K562 (cell line): ENCODE measurements around the gene DUOXA2. TPM values are rescaled to one million over a fixed set of nuclear protein-coding genes. Genes with fewer than 3 reads are reported as not detected.

Experiments
- ADNP ChIP-seq: fragments of 200-800 bp; sonication (Bioruptor generic); IDR thresholded peaks from 2 replicates; pipeline ENCODE4 v1.6.1; 2016; ENCODE audit warnings: missing genetic modification characterization, missing compliant biosample characterization
- ARNT ChIP-seq, 2 experiments: fragments of 450-650 bp; IDR thresholded peaks; 2 replicates each; pipeline ENCODE4 v1.6.1; 2016; ENCODE audit warnings: mild to moderate bottlenecking in 1 of 2
- ATF6 ChIP-seq: sonication (generic); formaldehyde crosslinking; IDR thresholded peaks from 2 replicates; pipeline ENCODE4 v1.4.0; 2020; ENCODE audit warnings: mild to moderate bottlenecking, missing genetic modification reagents
- BCLAF1 ChIP-seq, 2 experiments: fragments of 450-650 bp in 1 of 2; IDR thresholded peaks; 2 replicates each; pipeline ENCODE4 v1.6.1; 2011 to 2017; ENCODE audit warnings: low read depth in 2 of 2, antibody characterized with exemption in 1 of 2, borderline replicate concordance in 1 of 2, low read length in 1 of 2, mild to moderate bottlenecking in 1 of 2, mixed read lengths in 1 of 2; ENCODE audit not compliant: control insufficient read depth in 1 of 2
- CBX3 ChIP-seq, 2 experiments: IDR thresholded peaks; 1 replicate in 1 of 2; 2 replicates in 1 of 2; pipeline ENCODE4 v1.6.1; 2012; ENCODE audit warnings: inconsistent platforms in 2 of 2, low read length in 2 of 2, borderline replicate concordance in 1 of 2, control low read depth in 1 of 2
- ETV5 ChIP-seq: sonication (generic); formaldehyde crosslinking; IDR thresholded peaks from 2 replicates; pipeline ENCODE4 v1.4.0; 2020; ENCODE audit warnings: low read depth, mild to moderate bottlenecking, missing genetic modification reagents
- GABPB2 ChIP-seq: fragments of 250-450 bp; sonication (Bioruptor Pico); conservative IDR thresholded peaks from 2 replicates; pipeline ENCODE4 v1.5.1; 2021; ENCODE audit warnings: mild to moderate bottlenecking
- HDAC1 ChIP-seq, 2 experiments: fragments of 450-650 bp; IDR thresholded peaks; 2 replicates each; pipeline ENCODE4 v1.6.1; 2016 to 2017; ENCODE audit warnings: inconsistent platforms in 1 of 2, mild to moderate bottlenecking in 1 of 2, moderate library complexity in 1 of 2
- JUNB ChIP-seq: fragments of 450-650 bp; formaldehyde crosslinking; conservative IDR thresholded peaks from 2 replicates; pipeline ENCODE4 v1.4.0; 2020; ENCODE audit warnings: mild to moderate bottlenecking
- MITF ChIP-seq: IDR thresholded peaks from 2 replicates; pipeline ENCODE4 v1.6.1; 2014; ENCODE audit warnings: antibody characterized with exemption
- MNT ChIP-seq, 2 experiments: fragments of 450-650 bp; conservative IDR thresholded peaks; 2 replicates each; pipeline ENCODE4 v1.6.1; 2017; ENCODE audit warnings: mild to moderate bottlenecking in 2 of 2, moderate library complexity in 2 of 2
- RBM17 ChIP-seq: fragments of 200-400 bp; formaldehyde crosslinking; IDR thresholded peaks from 2 replicates; pipeline ENCODE4 v1.6.1; 2017; ENCODE audit warnings: low read depth, mild to moderate bottlenecking, low read length, borderline replicate concordance
- TBL1XR1 ChIP-seq, 2 experiments: IDR thresholded peaks; 2 replicates each; pipeline ENCODE4 v1.6.1; 2012; ENCODE audit warnings: improper control_type of control experiment in 2 of 2, low read length in 2 of 2, mild to moderate bottlenecking in 1 of 2
- TCF3 ChIP-seq: sonication (generic); formaldehyde crosslinking; IDR thresholded peaks from 2 replicates; pipeline ENCODE4 v1.4.0; 2020; ENCODE audit warnings: mild to moderate bottlenecking, missing genetic modification reagents
- ZNF121 ChIP-seq: sonication (generic); formaldehyde crosslinking; conservative IDR thresholded peaks from 2 replicates; pipeline ENCODE4 v1.8.0; 2022; ENCODE audit warnings: missing genetic modification reagents
- ZNF23 ChIP-seq: fragments of 250-450 bp; sonication (Bioruptor Pico); IDR thresholded peaks from 2 replicates; pipeline ENCODE4 v1.4.0; 2020; ENCODE audit warnings: mild to moderate bottlenecking
- ZNF282 ChIP-seq: sonication (generic); formaldehyde crosslinking; IDR thresholded peaks from 2 replicates; pipeline ENCODE4 v1.8.1; 2023; ENCODE audit warnings: missing genetic modification reagents
- ZNF408 ChIP-seq: fragments of 250-450 bp; sonication (Bioruptor Pico); IDR thresholded peaks from 2 replicates; pipeline ENCODE4 v1.4.0; 2020; ENCODE audit warnings: low read depth, mild to moderate bottlenecking, moderate library complexity
- ZNF444 ChIP-seq: fragments of 250-450 bp; sonication (Bioruptor Pico); IDR thresholded peaks from 2 replicates; pipeline ENCODE4 v1.4.0; 2020; ENCODE audit warnings: mild to moderate bottlenecking, moderate library complexity
- ZNF699 ChIP-seq: fragments of 250-450 bp; sonication (Bioruptor Pico); IDR thresholded peaks from 2 replicates; pipeline ENCODE4 v1.8.0; 2021; ENCODE audit warnings: mild to moderate bottlenecking, moderate library complexity; ENCODE audit not compliant: insufficient replicate concordance
- polyA plus RNA-seq, 8 experiments: library from polyadenylated mRNA; depleted of rRNA in 4 of 8; stranded (reverse) in 5 of 8; unstranded in 3 of 8; fragments of >200 nt; fragmentation: Nextera tagmentation in 2 of 8; fragmentation: Illumina TruSeq in 1 of 8; extraction: Ambion mirVana in 2 of 8; extraction: Trizol in 1 of 8; gene quantifications; 2 replicates each; pipeline versions ENCODE4 v1.2.1 to v1.2.3, GENCODE V29; 2011 to 2014; ENCODE audit warnings: inconsistent platforms in 1 of 8, missing spikeins in 1 of 8
- total RNA-seq, 7 experiments: library from RNA; depleted of rRNA in 6 of 7; stranded (reverse); fragments of >200 nt in 6 of 7; fragmentation: Illumina TruSeq in 2 of 7; extraction: Trizol in 2 of 7; gene quantifications; 2 replicates each; pipeline versions ENCODE4 v1.2.1 to v1.2.3, GENCODE V29; 2011 to 2021; ENCODE audit warnings: low replicate concordance in 1 of 7

The DUOXA2 gene
- total and polyA plus RNA-seq, 9 of the 15 experiments (the other 6 are each of a cell fraction or from before 2014, with no cell fraction given), result not detected

GRCh38 chr15:45166834-45167630, 52.9 kb downstream of the DUOXA2 start (continued):
- TF ChIP-seq TBL1XR1 (IDR thresholded peaks at IDR 0.05; ENCODE audit: low read length in 2 of 2) (no peak; a peak in 1 of 4 replicates), TCF3 (CRISPR knock-in tag) (no peak), HDAC1 (IDR thresholded peaks at IDR 0.05) (no peak), ZNF23 (CRISPR knock-in tag) (no peak), ETV5 (no peak), ZNF408 (CRISPR knock-in tag) (no peak), CBX3 (IDR thresholded peaks at IDR 0.05; ENCODE audit: borderline replicate concordance in 1 of 2, low read length in 2 of 2) (no peak), RBM17 (no peak), ATF6 (CRISPR knock-in tag) (no peak), GABPB2 (CRISPR knock-in tag) (no peak), MITF (no peak), MNT (conservative IDR thresholded peaks at IDR 0.05) (peak in 1 of 2 experiments; percentile 46; a peak in 1 of 4 replicates), ADNP (tag) (no peak), ZNF699 (no peak), ARNT (IDR thresholded peaks at IDR 0.05) (no peak), ZNF282 (CRISPR knock-in tag) (no peak), JUNB (no peak), ZNF121 (CRISPR knock-in tag) (no peak), ZNF444 (CRISPR knock-in tag) (no peak), BCLAF1 (IDR thresholded peaks at IDR 0.05; ENCODE audit: borderline replicate concordance in 1 of 2, control insufficient read depth in 1 of 2, low read depth in 2 of 2, low read length in 1 of 2) (no peak)
